GM12864 (cell line): ENCODE data around the gene CILP.

Experiments used
- DNase-seq: peaks from one replicate; pipeline ENCODE4 v3.0.0-alpha.2; 2011; ENCODE audit warnings: low read depth
- H3K4me3 ChIP-seq: 2 replicates; pipeline ENCODE4 v1.5.1; 2011; ENCODE audit warnings: mild to moderate bottlenecking, low read depth, low read length, control low read depth
- TF ChIP-seq, protein P1 (sequence below): IDR thresholded peaks from 2 replicates; pipeline ENCODE4 v1.5.1; 2011; ENCODE audit warnings: low read depth, mild to moderate bottlenecking, moderate library complexity, low read length, control low read depth, inconsistent platforms; ENCODE audit errors: missing control alignments

The CILP gene

DNA sequence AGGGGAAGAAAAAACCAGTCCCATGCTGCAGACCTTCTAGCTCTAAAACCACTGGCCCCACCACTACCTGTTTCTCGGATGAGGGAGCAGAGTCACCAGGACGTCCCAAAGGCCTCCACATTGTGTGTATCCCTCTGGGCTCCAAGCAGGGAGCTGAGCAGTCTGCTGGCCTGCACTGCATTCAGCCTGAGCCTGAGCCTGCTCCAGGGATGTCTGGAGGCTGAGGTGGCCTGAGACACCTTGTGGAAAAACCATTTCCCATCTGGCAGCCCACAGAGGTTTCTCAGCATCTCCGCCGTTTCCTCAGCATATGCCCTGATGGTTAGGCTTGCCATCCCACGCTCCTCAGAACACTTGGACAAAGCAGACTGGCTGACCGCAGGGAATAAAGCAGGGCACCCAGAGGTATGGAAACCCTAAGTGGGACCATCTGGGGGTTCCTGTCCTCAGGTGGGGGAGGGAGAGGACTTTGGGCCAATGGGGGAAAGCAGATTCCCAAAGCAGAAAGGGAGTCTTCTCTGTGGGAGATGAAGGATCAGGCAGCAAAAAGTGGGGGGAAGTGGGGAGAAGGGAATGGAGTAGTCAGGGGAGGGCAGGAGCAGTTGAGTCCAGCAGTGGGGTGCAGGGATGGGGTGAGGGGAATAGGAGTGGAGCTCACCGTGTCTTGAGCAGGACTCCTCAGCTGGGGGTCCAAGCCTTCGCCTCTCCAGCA, at the start of gene CILP:
TSS of gene CILP (minus strand) at position 704 of the 712 bp plus-strand sequence. CDS start 1,718 bp downstream, outside the sequence.
- no peak for DNase-seq
- TF ChIP-seq, protein P1, sequence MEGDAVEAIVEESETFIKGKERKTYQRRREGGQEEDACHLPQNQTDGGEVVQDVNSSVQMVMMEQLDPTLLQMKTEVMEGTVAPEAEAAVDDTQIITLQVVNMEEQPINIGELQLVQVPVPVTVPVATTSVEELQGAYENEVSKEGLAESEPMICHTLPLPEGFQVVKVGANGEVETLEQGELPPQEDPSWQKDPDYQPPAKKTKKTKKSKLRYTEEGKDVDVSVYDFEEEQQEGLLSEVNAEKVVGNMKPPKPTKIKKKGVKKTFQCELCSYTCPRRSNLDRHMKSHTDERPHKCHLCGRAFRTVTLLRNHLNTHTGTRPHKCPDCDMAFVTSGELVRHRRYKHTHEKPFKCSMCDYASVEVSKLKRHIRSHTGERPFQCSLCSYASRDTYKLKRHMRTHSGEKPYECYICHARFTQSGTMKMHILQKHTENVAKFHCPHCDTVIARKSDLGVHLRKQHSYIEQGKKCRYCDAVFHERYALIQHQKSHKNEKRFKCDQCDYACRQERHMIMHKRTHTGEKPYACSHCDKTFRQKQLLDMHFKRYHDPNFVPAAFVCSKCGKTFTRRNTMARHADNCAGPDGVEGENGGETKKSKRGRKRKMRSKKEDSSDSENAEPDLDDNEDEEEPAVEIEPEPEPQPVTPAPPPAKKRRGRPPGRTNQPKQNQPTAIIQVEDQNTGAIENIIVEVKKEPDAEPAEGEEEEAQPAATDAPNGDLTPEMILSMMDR: no peak

DNA sequence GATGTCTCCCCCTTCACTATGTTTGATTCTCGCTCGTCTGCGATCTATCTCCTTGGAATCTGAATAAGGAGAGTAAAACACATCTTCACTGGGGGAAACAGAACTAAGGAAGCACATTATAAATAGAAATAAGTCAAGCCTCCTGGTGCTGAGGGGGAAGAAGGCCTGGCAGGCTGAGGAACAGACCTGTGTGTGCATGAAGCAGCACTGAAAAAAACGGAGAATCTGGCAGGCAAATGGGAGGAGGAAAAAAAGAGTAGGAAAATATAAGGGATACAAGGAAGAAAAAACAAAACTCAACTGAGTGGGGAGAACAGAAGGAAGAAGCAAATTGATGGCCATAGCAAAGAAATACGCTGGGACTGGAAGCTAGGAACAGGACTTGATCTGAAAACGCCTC, 49.7 kb upstream of the CILP start:
- DNase-seq: no peak
- TF ChIP-seq, protein P1: no peak
- H3K4me3 ChIP-seq: no peak overlapping the region

More for the DNA sequence above, at the start of gene CILP:
- no peak within 1 kb of the TSS for H3K4me3 ChIP-seq

DNA sequence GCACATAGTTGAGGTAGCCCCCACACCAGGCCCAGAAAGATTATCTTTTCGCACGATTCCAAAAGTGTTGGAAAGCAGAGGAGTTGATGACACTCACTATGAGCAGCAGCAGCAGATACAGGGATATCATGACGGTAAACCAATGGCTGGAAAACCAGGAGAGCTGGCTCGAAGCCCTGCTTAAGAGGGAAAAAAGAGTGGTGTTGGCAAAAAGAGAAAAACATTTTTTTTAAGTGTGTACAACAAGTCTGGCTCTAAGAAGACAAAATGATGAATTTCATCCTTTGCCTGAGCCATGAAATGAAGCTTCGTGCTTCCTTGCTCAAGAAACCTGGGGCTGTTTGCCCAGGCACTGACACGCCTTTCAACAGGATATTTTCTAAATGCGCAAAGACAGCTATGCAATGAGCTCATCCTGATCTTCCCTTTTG, 48.1 kb upstream of the CILP start:
- TF ChIP-seq, protein P1: no peak
- no peak for DNase-seq

DNA sequence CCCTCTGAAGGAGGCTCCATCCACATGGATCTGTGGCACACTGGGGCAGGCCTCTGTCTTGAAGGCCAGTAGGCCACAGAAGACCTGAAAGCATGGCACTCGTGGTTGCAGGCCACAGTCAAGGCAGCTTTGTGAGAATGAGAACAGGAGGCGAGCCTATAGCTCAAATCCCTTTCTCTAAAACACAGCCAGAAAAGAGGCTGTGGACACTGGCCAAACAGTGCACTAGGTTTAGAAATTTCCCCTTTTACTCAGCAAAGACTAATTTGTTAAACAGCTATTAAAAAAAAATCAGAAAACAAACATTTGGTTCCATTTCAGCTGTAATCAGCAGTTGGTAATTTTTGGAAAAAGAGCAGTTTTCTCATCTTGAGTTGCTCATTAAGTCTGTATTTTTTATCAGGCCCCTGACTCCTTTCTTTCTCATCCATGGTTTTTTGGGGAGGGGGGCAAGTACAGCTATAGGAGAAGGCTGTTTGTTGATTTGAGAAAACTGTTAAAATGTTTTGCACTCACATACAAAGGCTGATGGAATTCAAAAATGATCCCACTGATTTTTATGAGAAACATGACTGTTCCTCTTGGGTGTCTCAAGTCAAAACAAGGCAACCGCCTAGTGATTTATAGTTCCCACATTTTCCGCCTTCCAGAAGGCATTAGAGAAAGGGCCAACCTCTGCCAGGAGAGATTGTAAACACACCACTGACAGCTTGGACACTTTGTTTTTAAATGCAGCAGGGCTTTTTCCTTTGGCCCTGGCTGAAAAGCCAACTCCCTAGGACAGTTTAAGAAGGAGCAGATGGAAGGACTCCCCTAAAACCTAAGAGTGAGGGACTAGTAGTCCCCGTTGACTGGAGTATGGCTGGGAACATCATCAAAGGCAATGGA, 47.3 kb upstream of the CILP start:
- no peak for DNase-seq
- no peak overlapping the region for H3K4me3 ChIP-seq
- TF ChIP-seq, protein P1: no peak

More for the DNA sequence above, 48.1 kb upstream of the CILP start:
- no peak overlapping the region for H3K4me3 ChIP-seq

DNA sequence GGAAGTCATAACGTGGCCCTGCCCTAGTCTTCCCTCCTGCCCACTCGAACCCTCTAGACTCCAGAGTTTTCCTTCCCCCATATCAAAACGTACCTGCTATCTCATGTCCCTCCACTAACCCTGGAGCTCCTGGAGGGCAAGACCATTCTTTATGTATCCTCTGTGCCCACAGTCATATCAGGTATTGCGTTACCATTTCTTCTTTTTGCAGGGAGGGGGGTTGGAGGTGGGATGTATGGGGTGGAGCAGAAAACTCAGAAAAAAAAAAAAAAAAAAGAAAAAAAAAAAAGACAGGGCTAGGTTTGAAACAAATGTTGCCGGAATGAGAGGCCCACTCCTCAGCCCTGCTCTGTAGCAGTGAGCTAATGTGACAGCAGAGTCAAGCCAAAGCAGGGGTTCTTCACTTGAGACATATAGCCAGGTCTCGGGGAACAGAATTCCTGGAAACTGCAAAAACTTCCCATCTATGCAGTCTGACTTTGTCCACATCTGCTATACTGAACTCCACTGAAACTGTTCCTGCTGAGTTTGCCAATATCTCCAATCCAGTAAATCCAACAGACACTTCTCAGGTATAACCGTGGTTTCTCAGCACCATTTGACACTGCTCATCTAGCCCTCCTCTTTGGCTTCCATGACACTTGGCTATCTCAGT, 44.3 kb upstream of the CILP start:
- TF ChIP-seq, protein P1: no peak
- no peak overlapping the region for H3K4me3 ChIP-seq
- no peak for DNase-seq

DNA sequence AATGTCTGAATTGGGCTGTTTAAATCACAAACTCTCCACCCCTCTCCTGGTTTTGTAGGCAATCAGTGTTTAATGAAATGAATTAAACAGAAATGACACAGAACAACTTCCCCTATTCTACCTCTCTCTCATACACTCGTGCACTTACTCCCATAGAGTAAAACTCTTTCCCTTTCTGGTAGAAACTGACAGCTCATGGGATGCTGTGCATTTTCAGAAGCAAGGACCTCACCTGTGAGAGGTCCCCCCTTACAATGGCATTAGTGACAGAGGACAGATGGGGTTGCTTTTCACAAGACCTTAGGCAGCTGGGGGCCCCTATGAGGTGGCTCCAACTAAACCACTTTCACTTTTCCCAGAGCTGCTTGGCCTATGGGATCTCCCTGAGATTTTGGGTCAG, 43.5 kb upstream of the CILP start:
- TF ChIP-seq, protein P1: no peak
- no peak overlapping the region for H3K4me3 ChIP-seq
- no peak for DNase-seq
